Astrocyte of the hippocampus (primary cell): ENCODE measurements around the gene PKHD1.
A peak's percentile ranks its signal among the peaks of the same experiment; 100 is the strongest.
"Not testable (repeated sequence)": the region's sequence is repeated elsewhere in the genome, so short reads cannot be mapped to it uniquely, and the experiment has no call there.

Experiments
- DNase-seq: peaks from one replicate; pipeline ENCODE4 v3.0.0; 2011; ENCODE audit warnings: low read depth, low spot score

Gene PKHD1

GRCh38 chr6:51995214-51995755 lies 92.1 kb downstream of the PKHD1 start:
- DNase-seq = no peak

DNA sequence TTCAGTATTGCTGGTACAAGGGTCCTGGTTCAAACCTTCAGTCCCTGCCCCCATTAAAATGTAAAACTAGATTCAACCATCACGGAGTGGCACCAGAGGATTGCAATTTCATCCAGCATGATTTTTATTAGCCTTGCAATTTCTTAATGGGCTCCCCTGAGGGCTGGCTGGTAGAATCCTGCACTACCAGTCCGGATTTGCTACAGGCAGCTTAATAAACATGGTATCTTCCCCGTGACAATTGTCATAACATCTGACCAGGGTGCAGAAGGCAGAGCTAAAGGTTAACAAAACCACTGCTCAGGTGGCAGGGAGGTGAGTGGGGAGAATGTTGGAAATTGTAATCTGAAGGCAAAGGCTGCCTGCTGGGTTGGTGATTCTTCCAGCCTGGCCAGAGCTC lies 94.5 kb downstream of the PKHD1 start:
- DNase-seq = no peak

- DNase-seq = no peak
Measured at GRCh38 chr6:51989789-51990188, 97.6 kb downstream of the PKHD1 start.

DNA sequence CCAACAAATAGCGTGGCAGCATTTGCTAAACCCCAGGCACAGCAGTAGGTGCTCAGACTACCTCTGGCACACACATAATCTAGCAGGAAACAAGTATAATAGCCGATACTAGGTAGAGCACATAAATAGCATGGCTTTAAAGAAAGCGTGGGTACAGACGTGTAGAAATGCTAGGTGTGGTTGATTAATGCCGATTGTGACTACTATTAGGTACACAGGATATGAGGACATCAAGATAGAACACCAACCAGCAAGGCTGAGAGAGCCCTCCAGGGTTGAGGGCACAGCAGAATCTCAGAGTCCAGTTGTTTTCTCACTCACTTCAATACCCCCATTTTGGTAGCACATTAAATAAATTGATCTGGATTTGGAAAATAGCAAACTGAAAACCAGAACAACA lies 100.5 kb downstream of the PKHD1 start:
- DNase-seq = no peak

- DNase-seq = no peak
Measured at GRCh38 chr6:51983564-51983963, 103.8 kb downstream of the PKHD1 start.

DNA sequence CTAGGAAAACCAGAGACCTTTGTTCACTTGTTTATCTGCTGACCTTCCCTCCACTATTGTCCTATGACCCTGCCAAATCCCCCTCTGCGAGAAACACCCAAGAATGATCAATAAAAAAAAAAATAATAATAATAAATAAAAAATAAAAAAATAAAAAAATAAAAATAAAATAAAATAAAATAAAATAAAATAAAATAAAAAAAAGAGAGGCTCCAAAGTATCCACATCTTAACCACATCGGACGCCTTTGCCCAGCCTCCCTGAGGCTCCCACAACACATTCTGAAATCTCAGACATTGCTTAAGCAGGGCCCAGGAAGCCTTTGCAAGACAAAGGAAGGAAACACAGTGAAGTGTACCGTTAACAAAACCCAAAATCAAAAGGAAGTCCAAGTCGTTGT lies 104.7 kb downstream of the PKHD1 start:
- not testable (repeated sequence) for DNase-seq

DNA sequence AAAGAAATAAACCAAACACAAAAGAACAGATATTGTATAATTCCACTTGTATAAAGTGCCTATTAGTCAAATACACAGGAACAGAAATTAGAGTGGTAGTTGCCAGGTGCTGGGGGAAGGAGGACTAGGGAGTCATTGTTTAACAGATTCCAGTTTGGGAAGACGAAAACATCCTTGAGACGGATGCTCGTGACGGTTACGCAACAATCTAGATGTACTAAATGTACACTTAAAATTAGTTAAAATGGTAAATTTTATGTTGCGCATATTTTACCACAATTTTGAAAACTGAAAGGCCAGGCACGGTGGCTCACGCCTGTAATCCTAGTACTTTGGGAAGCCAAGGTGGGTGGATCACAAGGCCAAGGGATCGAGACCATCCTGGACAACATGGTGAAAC lies 111.0 kb downstream of the PKHD1 start:
- DNase-seq = no peak

GRCh38 chr6:51972659-51973058 lies 114.8 kb downstream of the PKHD1 start:
- no peak for DNase-seq

- no peak for DNase-seq
Measured at GRCh38 chr6:51968265-51968664, 119.1 kb downstream of the PKHD1 start.

GRCh38 chr6:51965222-51965801 lies 122.1 kb downstream of the PKHD1 start:
- DNase-seq = no peak

GRCh38 chr6:51963980-51964379 lies 123.4 kb downstream of the PKHD1 start:
- DNase-seq = no peak

DNA sequence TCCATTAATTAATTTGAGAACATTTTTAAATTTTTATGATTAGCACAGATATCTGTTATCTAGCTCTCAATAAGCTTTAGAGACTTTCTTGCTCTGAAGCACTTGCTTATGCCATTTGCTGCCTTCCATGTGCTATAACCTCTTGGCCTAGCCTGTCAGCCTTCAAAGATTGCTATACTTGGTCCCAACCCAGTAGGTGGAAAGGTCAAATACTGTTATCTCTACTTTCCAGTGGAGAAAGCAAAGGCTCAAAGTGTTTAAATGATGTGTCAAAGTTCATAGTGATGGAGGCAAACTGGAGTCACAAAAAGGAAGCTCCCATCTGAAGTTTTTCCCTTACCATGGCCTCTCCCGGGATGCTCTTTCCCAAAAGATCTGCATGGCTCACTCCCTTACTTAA lies 125.1 kb downstream of the PKHD1 start:
- no peak for DNase-seq

- no peak for DNase-seq
Measured at GRCh38 chr6:51960419-51960818, 127.0 kb downstream of the PKHD1 start.

DNA sequence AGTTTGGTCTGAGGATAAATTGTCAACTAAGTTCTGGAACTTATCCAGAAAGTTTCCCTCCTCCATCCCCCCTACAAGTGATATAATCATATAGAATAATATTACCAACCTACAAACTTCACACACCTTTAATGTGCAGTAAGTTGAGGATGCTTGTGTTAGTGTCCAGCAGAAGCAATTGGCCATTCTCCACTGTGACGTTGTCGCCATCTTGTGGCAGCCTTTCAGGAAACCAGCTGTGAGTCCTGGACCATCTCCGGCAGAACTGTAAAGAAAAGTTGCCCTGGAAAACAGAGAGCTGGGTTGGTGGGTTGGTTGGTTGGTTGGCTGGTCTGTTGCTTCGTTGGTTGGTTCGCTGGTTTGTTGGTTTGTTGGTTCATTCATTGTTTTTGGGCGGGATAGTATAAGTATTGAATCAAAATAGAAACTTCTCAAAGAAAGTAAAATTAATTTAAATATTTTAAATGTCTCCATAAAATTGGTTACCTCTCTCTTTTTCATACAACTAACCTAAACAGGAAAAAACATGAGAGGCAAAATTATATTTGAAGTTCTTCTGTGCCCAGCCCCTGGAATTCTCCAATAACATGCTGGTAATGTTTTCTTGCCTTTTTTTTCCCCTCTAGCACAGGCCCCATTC lies 127.5 kb downstream of the PKHD1 start:
- DNase-seq = peak; percentile 85

DNA sequence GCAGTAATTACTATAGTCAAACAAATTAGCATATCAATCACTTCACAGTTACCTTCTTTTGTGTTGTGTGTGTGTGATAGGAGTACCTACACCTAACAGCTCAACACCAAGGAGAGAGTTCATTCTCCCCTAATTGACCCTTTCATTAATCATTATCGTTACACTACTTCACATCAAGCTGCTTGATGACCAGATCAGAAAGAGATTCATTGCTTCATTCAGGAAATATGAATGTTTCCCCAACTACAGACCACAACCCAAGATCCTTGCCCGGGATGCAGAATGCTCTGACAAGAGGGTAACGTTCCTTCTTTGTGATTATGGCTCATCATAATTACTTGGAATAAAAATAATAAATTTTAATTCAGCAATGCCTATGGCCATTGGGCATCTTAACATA lies 132.7 kb downstream of the PKHD1 start:
- no peak for DNase-seq

DNA sequence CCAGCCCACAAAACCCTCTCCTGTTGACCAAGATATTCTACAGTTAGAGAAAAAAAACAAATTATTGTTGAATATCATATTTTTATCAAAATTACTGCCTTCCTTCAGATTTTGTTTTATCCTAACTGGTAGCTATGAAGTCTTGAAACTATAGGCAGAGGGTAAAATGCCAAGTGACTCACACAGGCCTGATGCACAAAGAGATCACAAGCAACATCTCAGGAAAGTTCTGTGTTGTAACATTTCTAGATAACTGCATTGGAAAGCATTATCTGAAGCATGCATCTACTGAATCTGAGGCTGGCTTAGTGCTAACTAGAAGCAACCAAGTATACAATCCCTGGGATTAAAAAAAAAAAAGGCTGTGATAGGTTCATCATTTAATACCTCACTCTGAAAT lies 134.2 kb downstream of the PKHD1 start:
- no peak for DNase-seq

GRCh38 chr6:51951924-51952323 lies 135.5 kb downstream of the PKHD1 start:
- DNase-seq = no peak

DNA sequence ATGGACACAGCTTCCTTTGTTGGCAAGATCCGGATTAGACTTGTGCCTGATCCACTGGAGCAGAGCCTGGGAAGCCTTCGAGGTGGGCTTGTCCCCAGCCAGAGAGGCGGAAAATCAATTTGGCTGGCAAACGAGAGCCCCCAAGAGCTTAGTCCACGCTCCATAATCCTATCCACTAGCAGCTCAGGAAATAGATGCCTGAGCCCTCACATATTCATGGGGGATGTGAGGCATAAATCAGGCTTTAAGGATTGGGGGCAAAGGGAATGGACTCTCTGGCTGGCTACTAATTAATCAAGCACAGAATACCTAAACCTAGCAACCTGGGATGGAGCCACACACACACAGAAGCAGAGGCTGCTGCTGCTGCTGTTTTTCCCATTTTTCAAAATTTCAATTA lies 137.9 kb downstream of the PKHD1 start:
- DNase-seq = no peak

- DNase-seq = not testable (repeated sequence)
Measured at GRCh38 chr6:51939695-51940094, 147.7 kb downstream of the PKHD1 start.

GRCh38 chr6:51936531-51937290 lies 150.7 kb downstream of the PKHD1 start:
- no peak for DNase-seq

DNA sequence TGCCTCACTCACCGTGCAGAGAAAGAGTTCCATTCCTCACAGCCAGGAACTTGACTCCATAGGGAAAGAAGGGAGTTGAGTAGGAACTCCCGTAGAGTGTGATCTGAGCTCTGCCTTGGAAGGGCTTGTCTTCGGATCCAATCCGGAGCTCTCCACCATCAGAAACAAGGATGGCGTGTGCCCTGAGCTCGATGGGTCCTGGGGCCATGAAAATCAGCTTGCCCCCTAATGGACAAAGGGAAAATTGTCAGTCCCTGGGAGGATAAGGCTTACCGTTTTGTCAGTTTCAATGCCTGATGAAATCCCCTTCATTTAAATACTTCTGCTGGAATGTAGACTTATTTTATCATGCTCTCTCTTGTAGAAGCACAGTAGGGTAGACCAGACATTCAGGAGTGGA lies 153.3 kb downstream of the PKHD1 start:
- no peak for DNase-seq

GRCh38 chr6:51932956-51933355 lies 154.5 kb downstream of the PKHD1 start:
- DNase-seq = no peak

- DNase-seq = no peak
Measured at GRCh38 chr6:51930602-51931001, 156.8 kb downstream of the PKHD1 start.
